WTC11 (cell line): ENCODE measurements around the gene MAML2.
A peak's percentile ranks its signal among the peaks of the same experiment; 100 is the strongest.

Experiments used
- ARID4B ChIP-seq: sonication (generic); formaldehyde crosslinking; IDR thresholded peaks from 2 replicates; pipeline ENCODE4 v1.8.0; 2023; ENCODE audit warnings: missing genetic modification reagents, mild to moderate bottlenecking, borderline replicate concordance
- CREB1 ChIP-seq: sonication (generic); formaldehyde crosslinking; IDR thresholded peaks from 2 replicates; pipeline ENCODE4 v1.8.0; 2023; ENCODE audit warnings: mild to moderate bottlenecking, missing genetic modification reagents
- CTCF ChIP-seq: fragments of 200-600 bp; IDR thresholded peaks from 2 replicates; pipeline ENCODE4 v1.8.0; 2022; ENCODE audit warnings: antibody characterized with exemption
- E2F5 ChIP-seq: sonication (generic); formaldehyde crosslinking; IDR thresholded peaks from 2 replicates; pipeline ENCODE4 v1.8.1; 2022; ENCODE audit warnings: mild to moderate bottlenecking, moderate library complexity, missing genetic modification reagents
- ELF4 ChIP-seq: sonication (generic); formaldehyde crosslinking; IDR thresholded peaks from 2 replicates; pipeline ENCODE4 v1.8.1; 2022; ENCODE audit warnings: low read depth, mild to moderate bottlenecking, moderate library complexity, missing genetic modification reagents
- GABPB1 ChIP-seq: sonication (generic); formaldehyde crosslinking; IDR thresholded peaks from 2 replicates; pipeline ENCODE4 v1.8.1; 2023; ENCODE audit warnings: mild to moderate bottlenecking, missing genetic modification reagents
- MAX ChIP-seq: sonication (generic); formaldehyde crosslinking; IDR thresholded peaks from 2 replicates; pipeline ENCODE4 v1.8.0; 2022; ENCODE audit warnings: mild to moderate bottlenecking, missing genetic modification reagents
- NR1H2 ChIP-seq: sonication (generic); formaldehyde crosslinking; IDR thresholded peaks from 2 replicates; pipeline ENCODE4 v1.9.0; 2021; ENCODE audit warnings: mild to moderate bottlenecking, moderate library complexity, missing genetic modification reagents
- SP1 ChIP-seq: sonication (generic); formaldehyde crosslinking; conservative IDR thresholded peaks from 2 replicates; pipeline ENCODE4 v1.8.1; 2022; ENCODE audit warnings: missing genetic modification reagents
- ZNF232 ChIP-seq: sonication (generic); formaldehyde crosslinking; IDR thresholded peaks from 2 replicates; pipeline ENCODE4 v1.8.0; 2022; ENCODE audit warnings: mild to moderate bottlenecking, missing genetic modification reagents
- ZNF416 ChIP-seq: fragments of 250-450 bp; sonication (Bioruptor Pico); IDR thresholded peaks from 2 replicates; pipeline ENCODE4 v1.9.0; 2021; ENCODE audit warnings: mild to moderate bottlenecking, inconsistent platforms
- ZNF532 ChIP-seq: fragments of 250-450 bp; sonication (Bioruptor Pico); IDR thresholded peaks from 2 replicates; pipeline ENCODE4 v1.9.0; 2021; ENCODE audit warnings: mild to moderate bottlenecking, borderline replicate concordance

- no peak for TF ChIP-seq ZNF416 (CRISPR knock-in tag)
- no peak for TF ChIP-seq ZNF532 (CRISPR knock-in tag)
- TF ChIP-seq CREB1 (CRISPR knock-in tag), result no peak
- TF ChIP-seq MAX (CRISPR knock-in tag), result no peak
- TF ChIP-seq NR1H2 (CRISPR knock-in tag), result no peak
- peak; percentile 65 for TF ChIP-seq GABPB1 (CRISPR knock-in tag)
- TF ChIP-seq E2F5 (CRISPR knock-in tag), result no peak
- no peak for TF ChIP-seq ARID4B
- TF ChIP-seq ELF4 (CRISPR knock-in tag), result no peak
- no peak for TF ChIP-seq ZNF232 (CRISPR knock-in tag)
- TF ChIP-seq CTCF, result no peak
- TF ChIP-seq SP1 (CRISPR knock-in tag), result no peak
These were observed 10.7 kb downstream of the MAML2 start for GRCh38 chr11:96332126-96332771.
